Measurements from ENCODE around the gene IFNL1. TPM values are rescaled to one million over a fixed set of nuclear protein-coding genes. Genes with fewer than 3 reads are reported as not detected.

Gene IFNL1
- total and polyA plus RNA-seq, 9 donors: not detected

- no peak overlapping the region for H3K4me3 ChIP-seq
- no peaks in the 10 kb centered on the region for H3K4me1 ChIP-seq (ENCODE audit: insufficient read depth)
- intact Hi-C loops (cut with DNase I): no loop called here
- 37 to 49% (median 41%) methylated on average over 10 of the region's 10 CpGs for WGBS, 3 donors
- H3K9me3 ChIP-seq: no peaks in the 10 kb centered on the region
- no peak overlapping the region for H3K27ac ChIP-seq
- DNase-seq: no peak
- H3K36me3 ChIP-seq: no peaks in the 10 kb centered on the region
- H3K27me3 ChIP-seq: no peaks in the 10 kb centered on the region
- TF ChIP-seq EP300 (IDR thresholded peaks at IDR 0.05) (no peak), CTCF (IDR thresholded peaks at IDR 0.05) (no peak), POLR2A (IDR thresholded peaks at IDR 0.05) (no peak)
Observed at GRCh38 chr19:39303373-39304184, 7.4 kb downstream of the IFNL1 start.

GRCh38 chr19:39304185-39304513, 7.9 kb downstream of the IFNL1 start:
- Histone ChIP-seq H3K36me3 (no peaks in the 10 kb centered on the region), H3K27ac (no peak overlapping the region), H3K27me3 (no peaks in the 10 kb centered on the region), H3K4me3 (no peak overlapping the region), H3K4me1 (ENCODE audit: insufficient read depth) (no peaks in the 10 kb centered on the region), H3K9me3 (no peaks in the 10 kb centered on the region)
- intact Hi-C loops (cut with DNase I): no loop called here
- no peak for DNase-seq
- TF ChIP-seq EP300 (IDR thresholded peaks at IDR 0.05) (no peak), POLR2A (IDR thresholded peaks at IDR 0.05) (no peak), CTCF (IDR thresholded peaks at IDR 0.05) (no peak)

- H3K27ac ChIP-seq: no peak overlapping the region
- H3K4me1 ChIP-seq (ENCODE audit: insufficient read depth): no peaks in the 10 kb centered on the region
- intact Hi-C loops (cut with DNase I): no loop called here
- H3K9me3 ChIP-seq: no peaks in the 10 kb centered on the region
- H3K27me3 ChIP-seq: no peaks in the 10 kb centered on the region
- 30 to 36% (median 35%) methylated on average over 6 of the region's 6 CpGs for WGBS, 3 donors
- no peak for DNase-seq
- TF ChIP-seq EP300 (IDR thresholded peaks at IDR 0.05) (no peak), POLR2A (IDR thresholded peaks at IDR 0.05) (no peak), CTCF (IDR thresholded peaks at IDR 0.05) (no peak)
- no peak overlapping the region for H3K4me3 ChIP-seq
- H3K36me3 ChIP-seq: no peaks in the 10 kb centered on the region
Observed at GRCh38 chr19:39304701-39305571, 8.7 kb downstream of the IFNL1 start.

GRCh38 chr19:39306075-39306474, 9.9 kb downstream of the IFNL1 start:
- no peak for DNase-seq
- no peak for TF ChIP-seq CTCF (IDR thresholded peaks at IDR 0.05)

More at GRCh38 chr19:39306075-39306474, 9.9 kb downstream of the IFNL1 start:
- Histone ChIP-seq H3K4me1 (ENCODE audit: insufficient read depth) (no peaks in the 10 kb centered on the region), H3K4me3 (no peak overlapping the region), H3K27ac (no peak overlapping the region), H3K9me3 (no peaks in the 10 kb centered on the region), H3K36me3 (no peaks in the 10 kb centered on the region), H3K27me3 (no peaks in the 10 kb centered on the region)
- intact Hi-C loops (cut with DNase I): no loop called here

All from ovary (tissue), 9 donors.